GM12878 (cell line): Measurements from ENCODE around the gene TMEM132C. TPM values are rescaled to one million over a fixed set of nuclear protein-coding genes. Genes with fewer than 3 reads are reported as not detected.

Experiments used
- ATAC-seq: fragments of 200-7000 bp; cut with Tn5 transposase; 3 replicates; pipeline ENCODE4 v1.9.1; 2020; ENCODE audit warnings: mild to moderate bottlenecking, moderate library complexity
- BruUV-seq: library from RNA; stranded (reverse); fragments of 400-500 nt; replicated peaks from 2 replicates; lab custom pipeline; 2021; lab: Mats Ljungman, UMichigan
- CTCF ChIA-PET: fragments of 300-600 bp; sonication (Branson Sonifier 250); formaldehyde crosslinking; extraction: SDS; loops from one replicate; lab custom pipeline; 2021; ENCODE audit warnings: inconsistent platforms; lab: Yijun Ruan, JAX
- POLR2A ChIA-PET: fragments of 350-600 bp; formaldehyde crosslinking; extraction: SDS; loops from one replicate; lab custom pipeline; 2021; ENCODE audit warnings: inconsistent platforms; lab: Charles Lee
- RAD21 ChIA-PET: fragments of 300-600 bp; sonication (Branson Sonifier 250); formaldehyde crosslinking; loops from one replicate; lab custom pipeline; 2023; ENCODE audit warnings: antibody characterized with exemption; ENCODE audit not compliant: unreplicated experiment; lab: Charles Lee
- SMC1A ChIA-PET: fragments of 300-600 bp; sonication (Branson Sonifier 250); formaldehyde crosslinking; loops from one replicate; lab custom pipeline; 2023; ENCODE audit not compliant: unreplicated experiment, uncharacterized antibody; lab: Charles Lee
- DNase-seq: peaks from one replicate; pipeline ENCODE4 v3.0.0-alpha.2; 2011; ENCODE audit warnings: low read depth, low spot score
- FAIRE-seq: peaks from 3 replicates; lab custom pipeline; 2011; peaks lifted over from hg19 to GRCh38; lab: Jason Lieb, UNC
- H2AFZ ChIP-seq: 2 replicates; pipeline ENCODE4 v1.6.0; 2011; ENCODE audit warnings: low read depth, low read length, control low read depth; ENCODE audit not compliant: control insufficient read depth
- H3K27ac ChIP-seq: 2 replicates; pipeline ENCODE4 v1.5.1; 2011; ENCODE audit warnings: control low read depth; ENCODE audit not compliant: control insufficient read depth, insufficient read depth
- H3K27me3 ChIP-seq, 2 experiments: replicated peaks in 1 of 2; 2 replicates each; pipeline versions ENCODE4 v1.6.0 to v1.6.1; 2011; ENCODE audit warnings: low read length in 1 of 2; ENCODE audit not compliant: control insufficient read depth in 2 of 2, insufficient read depth in 2 of 2
- H3K36me3 ChIP-seq, 2 experiments: 2 replicates each; pipeline ENCODE4 v1.5.1; 2011; ENCODE audit warnings: low read length in 1 of 2; ENCODE audit not compliant: control insufficient read depth in 2 of 2, insufficient read depth in 2 of 2
- H3K4me1 ChIP-seq: 2 replicates; pipeline ENCODE4 v1.6.1; 2011; ENCODE audit warnings: mild to moderate bottlenecking, low read length, moderate library complexity, mixed read lengths; ENCODE audit not compliant: control insufficient read depth, insufficient read depth
- H3K4me2 ChIP-seq: 2 replicates; pipeline ENCODE4 v1.6.0; 2011; ENCODE audit warnings: control low read depth; ENCODE audit not compliant: control insufficient read depth, insufficient read depth
- H3K4me3 ChIP-seq: fragments of 200-600 bp; sonication (generic); 2 replicates; pipeline ENCODE4 v1.5.1; 2016
- H3K79me2 ChIP-seq: 2 replicates; pipeline ENCODE4 v1.6.0; 2011; ENCODE audit warnings: low read length; ENCODE audit not compliant: control insufficient read depth, insufficient read depth
- H3K9ac ChIP-seq: 2 replicates; pipeline ENCODE4 v1.8.0; 2011; ENCODE audit warnings: low read length, control low read depth, mixed read lengths; ENCODE audit not compliant: control insufficient read depth, insufficient read depth
- H3K9me3 ChIP-seq: replicated peaks from 3 replicates; pipeline ENCODE4 v1.5.1; 2011; ENCODE audit warnings: mild to moderate bottlenecking, low read length; ENCODE audit not compliant: control insufficient read depth, insufficient read depth
- H4K20me1 ChIP-seq: 2 replicates; pipeline ENCODE4 v1.6.0; 2011; ENCODE audit not compliant: control insufficient read depth, insufficient read depth
- BCL11A ChIP-seq: IDR thresholded peaks from 2 replicates; pipeline ENCODE4 v1.6.1; 2011; ENCODE audit warnings: low read depth, low read length
- CEBPB ChIP-seq, 2 experiments: fragments of 150-350 bp in 1 of 2; IDR thresholded peaks; 2 replicates each; pipeline ENCODE4 v1.6.1; 2012 to 2014; ENCODE audit warnings: low read depth in 2 of 2, low read length in 2 of 2, borderline replicate concordance in 1 of 2, inconsistent platforms in 1 of 2
- FOS ChIP-seq: IDR thresholded peaks from 3 replicates; pipeline ENCODE4 v1.6.1; 2011; ENCODE audit warnings: borderline replicate concordance; ENCODE audit not compliant: insufficient read length; ENCODE audit errors: extremely low read depth
- IKZF1 ChIP-seq: fragments of 450-650 bp; conservative IDR thresholded peaks from 2 replicates; pipeline ENCODE4 v1.6.1; 2017; ENCODE audit warnings: antibody characterized with exemption, mild to moderate bottlenecking
- MAX ChIP-seq: IDR thresholded peaks from 2 replicates; pipeline ENCODE4 v1.6.1; 2012; ENCODE audit warnings: low read depth, low read length, improper control_type of control experiment
- MTA3 ChIP-seq: IDR thresholded peaks from 2 replicates; pipeline ENCODE4 v1.6.1; 2012; ENCODE audit warnings: low read length, inconsistent platforms, borderline replicate concordance
- NR2F1 ChIP-seq: fragments of 450-650 bp; conservative IDR thresholded peaks from 2 replicates; pipeline ENCODE4 v1.6.1; 2017; ENCODE audit warnings: mild to moderate bottlenecking
- POU2F2 ChIP-seq: IDR thresholded peaks from 3 replicates; pipeline ENCODE4 v1.6.1; 2011; ENCODE audit warnings: low read depth, mild to moderate bottlenecking, low read length, borderline replicate concordance
- RCOR1 ChIP-seq: conservative IDR thresholded peaks from 2 replicates; pipeline ENCODE4 v1.6.1; 2012; ENCODE audit warnings: low read depth, low read length, improper control_type of control experiment
- SMC3 ChIP-seq: IDR thresholded peaks from 2 replicates; pipeline ENCODE4 v1.6.1; 2011; ENCODE audit warnings: low read length, improper control_type of control experiment, borderline replicate concordance
- ZNF622 ChIP-seq: fragments of 450-650 bp; IDR thresholded peaks from 2 replicates; pipeline ENCODE4 v1.6.1; 2017; ENCODE audit warnings: mild to moderate bottlenecking, inconsistent platforms
- WGBS: methylation state at CpG from one replicate; pipeline ENCODE4 v1.1.6; 2016; ENCODE audit warnings: low lambda C conversion rate; ENCODE audit not compliant: insufficient replicate concordance, insufficient coverage; ENCODE audit errors: missing lambda C conversion rate; 5-methylcytosine and 5-hydroxymethylcytosine counted together
- in situ Hi-C: fragments of 300-500 bp; cut with MboI; formaldehyde crosslinking; loops from 9 replicates; pipeline ENCODE4 v1.14.3; 2018; ENCODE audit warnings: mixed read lengths
- intact Hi-C: fragments of 100-400 bp; cut with micrococcal nuclease; formaldehyde crosslinking; loops from one replicate; pipeline ENCODE4 v1.14.2; 2022; ENCODE audit not compliant: unreplicated experiment
- polyA plus RNA-seq, 11 experiments: library from polyadenylated mRNA; depleted of rRNA in 4 of 11; unstranded in 6 of 11; stranded (reverse) in 5 of 11; fragments of >200 nt; fragmentation: Nextera tagmentation in 4 of 11; fragmentation: Illumina TruSeq in 1 of 11; extraction: Ambion mirVana in 4 of 11; extraction: Trizol in 1 of 11; gene quantifications; 1 replicate in 1 of 11; 2 replicates in 10 of 11; pipeline versions ENCODE4 v1.2.1 to v1.2.3, GENCODE V29; 2011 to 2016; ENCODE audit warnings: inconsistent platforms in 2 of 11, missing spikeins in 2 of 11, low read depth in 1 of 11
- total RNA-seq, 4 experiments: library from RNA; depleted of rRNA in 3 of 4; stranded (reverse); fragments of >200 nt in 3 of 4; fragmentation: Illumina TruSeq in 1 of 4; extraction: Trizol in 1 of 4; gene quantifications; 2 replicates each; pipeline versions ENCODE4 v1.2.1 to v1.2.3, GENCODE V29; 2013 to 2021
- TF ChIP-seq, protein P1 (sequence below): fragments of 450-650 bp; IDR thresholded peaks from 2 replicates; pipeline ENCODE4 v1.6.1; 2016; ENCODE audit warnings: mild to moderate bottlenecking

Gene TMEM132C
- total and polyA plus RNA-seq, 10 of the 15 experiments (the other 5 are each of a cell fraction or from before 2014, with no cell fraction given): not detected

GRCh38 chr12:128661226-128661569, 394.2 kb downstream of the TMEM132C start:
- intact Hi-C loops (no loop called here), in situ Hi-C loops (no loop called here)
- Histone ChIP-seq H3K4me1 (no peaks in the 10 kb centered on the region), H3K27me3 (no peaks in the 10 kb centered on the region), H3K79me2 (no peaks in the 10 kb centered on the region), H3K9me3 (no peaks in the 10 kb centered on the region; the same call in 2 of the 3 replicates), H3K27ac (no peak overlapping the region), H4K20me1 (no peaks in the 10 kb centered on the region), H3K4me3 (no peak overlapping the region), H2AFZ (no peak overlapping the region), H3K36me3 (no peaks in the 10 kb centered on the region), H3K9ac (no peak overlapping the region), H3K4me2 (no peak overlapping the region)
- FAIRE-seq (no peak), ATAC-seq (no peak), DNase-seq (no peak)
- RAD21 ChIA-PET: no interaction called here
- POLR2A ChIA-PET: no interaction called here
- CTCF ChIA-PET: interaction anchor here (1.0 kb wide), 1 partner anchor 17 kb away, joined by 3 read pairs; no protein-coding TSS in a partner anchor
- WGBS: 0% methylated on average over 3 of the region's 3 CpGs
- BruUV-seq: no TSS peak
- SMC1A ChIA-PET: no interaction called here
- TF ChIP-seq CEBPB (IDR thresholded peaks at IDR 0.05; ENCODE audit: borderline replicate concordance in 1 of 2, low read depth in 2 of 2, low read length in 2 of 2): no peak
- TF ChIP-seq MAX: no peak
- TF ChIP-seq, protein P1, sequence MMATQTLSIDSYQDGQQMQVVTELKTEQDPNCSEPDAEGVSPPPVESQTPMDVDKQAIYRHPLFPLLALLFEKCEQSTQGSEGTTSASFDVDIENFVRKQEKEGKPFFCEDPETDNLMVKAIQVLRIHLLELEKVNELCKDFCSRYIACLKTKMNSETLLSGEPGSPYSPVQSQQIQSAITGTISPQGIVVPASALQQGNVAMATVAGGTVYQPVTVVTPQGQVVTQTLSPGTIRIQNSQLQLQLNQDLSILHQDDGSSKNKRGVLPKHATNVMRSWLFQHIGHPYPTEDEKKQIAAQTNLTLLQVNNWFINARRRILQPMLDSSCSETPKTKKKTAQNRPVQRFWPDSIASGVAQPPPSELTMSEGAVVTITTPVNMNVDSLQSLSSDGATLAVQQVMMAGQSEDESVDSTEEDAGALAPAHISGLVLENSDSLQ: no peak
- no peak for TF ChIP-seq IKZF1

DNA sequence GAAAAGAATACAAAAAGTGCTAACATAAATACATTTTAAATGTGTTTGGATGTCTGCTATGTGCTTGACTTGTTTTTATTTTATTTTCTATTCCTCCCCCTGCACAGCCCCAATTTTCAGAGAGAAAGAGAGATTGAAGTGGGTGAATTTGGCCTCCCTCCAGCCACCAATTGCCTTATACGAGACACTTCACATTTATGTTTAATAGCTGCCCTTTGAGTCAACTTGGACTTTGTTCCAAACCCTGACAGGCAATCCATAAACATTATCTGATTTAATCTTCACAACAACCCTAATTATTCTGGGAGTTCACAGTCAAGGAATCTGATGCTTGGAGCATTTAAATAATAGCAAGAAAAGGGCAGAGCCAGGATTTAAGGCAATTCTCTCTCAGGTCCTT, 395.1 kb downstream of the TMEM132C start:
- Histone ChIP-seq H3K27me3 (no peaks in the 10 kb centered on the region), H3K4me3 (no peak overlapping the region), H2AFZ (no peak overlapping the region), H3K9me3 (no peaks in the 10 kb centered on the region; the same call in 2 of the 3 replicates), H3K36me3 (no peaks in the 10 kb centered on the region), H3K79me2 (no peaks in the 10 kb centered on the region), H4K20me1 (no peaks in the 10 kb centered on the region), H3K9ac (no peak overlapping the region), H3K27ac (no peak overlapping the region), H3K4me1 (no peaks in the 10 kb centered on the region), H3K4me2 (no peak overlapping the region)
- in situ Hi-C loops: no loop called here
- no peak for TF ChIP-seq ZNF622
- no peak for TF ChIP-seq SMC3
- TF ChIP-seq NR2F1: no peak
- no peak for TF ChIP-seq POU2F2
- TF ChIP-seq BCL11A: no peak
- no peak for TF ChIP-seq FOS
- no peak for TF ChIP-seq RCOR1
- no peak for TF ChIP-seq MTA3
- RAD21 ChIA-PET: no interaction called here
- intact Hi-C loops: no loop called here
- POLR2A ChIA-PET: no interaction called here
- FAIRE-seq (no peak), ATAC-seq (no peak), DNase-seq (no peak)
- SMC1A ChIA-PET: no interaction called here
- WGBS: 0% methylated on average over 1 of the region's 1 CpG
- CTCF ChIA-PET: no interaction called here
- BruUV-seq: no TSS peak
